ENCODE data around the gene TENT4A.

Gene TENT4A

DNA sequence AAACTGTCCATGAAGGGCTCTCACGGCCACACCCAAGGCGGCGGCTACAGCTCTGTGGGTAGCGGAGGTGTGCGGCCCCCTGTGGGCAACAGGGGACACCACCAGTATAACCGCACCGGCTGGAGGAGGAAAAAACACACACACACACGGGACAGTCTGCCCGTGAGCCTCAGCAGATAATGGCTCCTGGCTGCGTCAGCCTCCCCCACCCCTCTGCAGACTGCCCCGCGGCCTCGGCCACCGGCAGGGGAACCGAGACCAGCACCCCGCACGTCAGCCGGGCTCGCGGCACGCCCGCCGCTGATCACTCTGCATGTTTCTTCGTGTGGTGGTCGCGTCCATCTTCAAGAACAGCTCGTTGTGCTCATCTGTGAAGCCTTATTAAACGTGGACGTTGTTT is 41.5 kb downstream of the TENT4A start:
- TF ChIP-seq, protein P1, sequence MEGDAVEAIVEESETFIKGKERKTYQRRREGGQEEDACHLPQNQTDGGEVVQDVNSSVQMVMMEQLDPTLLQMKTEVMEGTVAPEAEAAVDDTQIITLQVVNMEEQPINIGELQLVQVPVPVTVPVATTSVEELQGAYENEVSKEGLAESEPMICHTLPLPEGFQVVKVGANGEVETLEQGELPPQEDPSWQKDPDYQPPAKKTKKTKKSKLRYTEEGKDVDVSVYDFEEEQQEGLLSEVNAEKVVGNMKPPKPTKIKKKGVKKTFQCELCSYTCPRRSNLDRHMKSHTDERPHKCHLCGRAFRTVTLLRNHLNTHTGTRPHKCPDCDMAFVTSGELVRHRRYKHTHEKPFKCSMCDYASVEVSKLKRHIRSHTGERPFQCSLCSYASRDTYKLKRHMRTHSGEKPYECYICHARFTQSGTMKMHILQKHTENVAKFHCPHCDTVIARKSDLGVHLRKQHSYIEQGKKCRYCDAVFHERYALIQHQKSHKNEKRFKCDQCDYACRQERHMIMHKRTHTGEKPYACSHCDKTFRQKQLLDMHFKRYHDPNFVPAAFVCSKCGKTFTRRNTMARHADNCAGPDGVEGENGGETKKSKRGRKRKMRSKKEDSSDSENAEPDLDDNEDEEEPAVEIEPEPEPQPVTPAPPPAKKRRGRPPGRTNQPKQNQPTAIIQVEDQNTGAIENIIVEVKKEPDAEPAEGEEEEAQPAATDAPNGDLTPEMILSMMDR (IDR thresholded peaks at IDR 0.05; ENCODE audit: low read depth, low read length, missing control alignments) = no peak
- H3K4me3 ChIP-seq (ENCODE audit: low read depth, low read length) = no peak overlapping the region
- no peak for DNase-seq (ENCODE audit: low read depth)

DNA sequence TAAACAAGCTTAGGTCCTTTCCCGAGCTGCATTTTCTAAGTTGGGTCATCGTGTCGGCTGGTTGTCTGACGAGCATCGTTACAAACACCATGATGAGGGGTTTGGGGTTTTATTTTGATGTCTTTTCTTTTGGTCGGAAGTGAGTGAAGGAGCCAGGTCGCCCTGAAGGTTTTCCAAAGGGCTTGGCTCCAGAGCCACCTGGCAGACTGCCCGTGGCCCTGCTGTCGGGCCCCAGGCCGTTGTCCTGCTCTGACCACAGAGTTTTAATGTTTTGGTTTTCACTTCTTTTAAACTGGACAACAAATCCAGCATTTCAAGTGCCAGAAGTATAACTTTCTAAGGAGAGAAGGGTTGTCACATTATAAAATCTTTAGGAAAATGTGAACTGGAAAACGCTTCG is 42.3 kb downstream of the TENT4A start:
- DNase-seq (ENCODE audit: low read depth) = no peak
- TF ChIP-seq, protein P1 (IDR thresholded peaks at IDR 0.05; ENCODE audit: low read depth, low read length, missing control alignments) = no peak
- no peak overlapping the region for H3K4me3 ChIP-seq (ENCODE audit: low read depth, low read length)

DNA sequence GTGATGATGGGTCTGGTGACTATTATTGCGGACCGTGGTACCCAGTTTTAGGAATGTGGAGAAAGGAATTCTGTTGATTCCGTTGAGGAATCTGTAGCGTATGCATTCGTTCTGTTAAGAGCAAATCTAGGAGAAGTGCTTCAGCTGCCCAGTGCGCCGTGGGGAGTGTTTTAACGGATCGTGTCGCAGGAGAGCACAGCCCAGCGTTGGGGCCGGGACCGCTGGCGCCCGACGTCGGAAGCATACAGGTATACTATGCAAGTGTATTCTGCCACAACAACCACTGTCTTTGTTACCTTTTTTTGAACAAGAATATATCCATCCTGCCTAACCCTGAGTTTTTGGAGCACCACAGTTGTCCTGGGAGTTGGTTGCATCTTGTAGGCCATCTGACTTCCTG is 42.7 kb downstream of the TENT4A start:
- TF ChIP-seq, protein P1 (IDR thresholded peaks at IDR 0.05; ENCODE audit: low read depth, low read length, missing control alignments) = no peak
- H3K4me3 ChIP-seq (ENCODE audit: low read depth, low read length) = no peak overlapping the region
- DNase-seq (ENCODE audit: low read depth) = no peak

DNA sequence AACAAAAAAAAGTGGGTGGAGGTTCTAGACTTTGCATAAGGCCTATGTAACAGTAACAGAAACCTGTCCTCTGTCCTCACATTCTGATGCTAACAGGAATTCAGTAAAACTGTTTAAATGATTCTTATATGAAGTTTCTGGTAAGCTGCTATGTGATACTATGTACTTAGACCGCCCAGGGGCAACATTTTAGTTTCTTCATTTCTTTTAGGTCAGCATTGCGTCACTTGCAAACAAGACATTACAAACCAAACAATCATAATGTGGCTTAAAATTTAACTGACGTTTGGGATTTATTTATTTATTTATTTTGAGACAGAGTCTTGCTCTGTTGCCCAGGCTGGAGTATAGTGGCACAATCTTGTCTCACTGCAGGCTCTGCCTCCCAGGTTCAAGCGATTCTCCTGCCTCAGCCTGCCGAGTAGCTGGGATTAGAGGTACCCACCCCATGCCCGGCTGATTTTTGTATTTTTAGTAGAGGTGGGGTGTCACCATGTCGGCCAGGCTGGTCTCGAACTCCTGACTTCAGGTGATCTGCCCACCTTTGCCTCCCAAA is 44.3 kb downstream of the TENT4A start:
- no peak for DNase-seq (ENCODE audit: low read depth)
- H3K4me3 ChIP-seq (ENCODE audit: low read depth, low read length) = no peak overlapping the region
- TF ChIP-seq, protein P1 (IDR thresholded peaks at IDR 0.05; ENCODE audit: low read depth, low read length, missing control alignments) = no peak

DNA sequence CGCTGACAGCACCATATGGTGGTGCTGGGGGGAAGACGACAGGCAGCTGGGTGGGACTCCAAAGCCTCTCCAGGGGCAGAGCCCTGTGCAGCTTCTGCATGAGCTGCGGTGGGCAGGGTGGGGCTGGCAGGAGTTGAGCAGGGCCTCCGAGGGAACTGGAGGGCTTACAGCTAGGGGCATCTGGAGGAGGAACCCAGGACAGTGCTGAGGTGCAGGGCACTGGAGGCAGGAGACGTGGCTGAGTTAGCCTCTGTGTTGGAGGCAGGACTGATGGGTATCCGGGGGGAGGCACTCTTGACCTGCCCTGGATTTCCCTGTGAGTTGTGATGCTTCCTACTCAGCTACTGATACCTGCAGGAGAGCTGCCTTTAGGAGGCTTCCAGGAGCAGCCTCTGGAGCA is 45.0 kb downstream of the TENT4A start:
- TF ChIP-seq, protein P1 (IDR thresholded peaks at IDR 0.05; ENCODE audit: low read depth, low read length, missing control alignments) = no peak
- DNase-seq (ENCODE audit: low read depth) = no peak
- no peak overlapping the region for H3K4me3 ChIP-seq (ENCODE audit: low read depth, low read length)

DNA sequence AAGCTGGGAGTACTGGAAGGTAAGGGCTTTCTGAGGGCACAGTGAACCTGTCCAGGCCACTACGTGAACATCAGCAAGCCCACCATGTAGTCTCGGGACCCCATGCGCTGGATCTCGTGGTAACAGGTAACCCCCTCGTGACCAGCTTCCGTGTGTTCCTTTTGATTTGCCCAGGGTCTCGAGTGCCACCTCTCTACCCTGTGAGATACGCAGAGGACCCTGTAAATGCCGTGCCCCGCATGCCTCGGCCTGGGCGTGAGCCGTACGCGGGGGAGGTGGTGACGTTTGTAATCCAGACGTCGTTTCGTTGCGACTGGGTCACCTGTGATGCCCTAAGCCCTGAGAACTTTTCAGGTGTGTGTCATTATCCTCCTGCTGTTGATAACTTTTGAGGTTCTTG is 45.5 kb downstream of the TENT4A start:
- TF ChIP-seq, protein P1 (IDR thresholded peaks at IDR 0.05; ENCODE audit: low read depth, low read length, missing control alignments) = no peak
- H3K4me3 ChIP-seq (ENCODE audit: low read depth, low read length) = no peak overlapping the region
- no peak for DNase-seq (ENCODE audit: low read depth)

DNA sequence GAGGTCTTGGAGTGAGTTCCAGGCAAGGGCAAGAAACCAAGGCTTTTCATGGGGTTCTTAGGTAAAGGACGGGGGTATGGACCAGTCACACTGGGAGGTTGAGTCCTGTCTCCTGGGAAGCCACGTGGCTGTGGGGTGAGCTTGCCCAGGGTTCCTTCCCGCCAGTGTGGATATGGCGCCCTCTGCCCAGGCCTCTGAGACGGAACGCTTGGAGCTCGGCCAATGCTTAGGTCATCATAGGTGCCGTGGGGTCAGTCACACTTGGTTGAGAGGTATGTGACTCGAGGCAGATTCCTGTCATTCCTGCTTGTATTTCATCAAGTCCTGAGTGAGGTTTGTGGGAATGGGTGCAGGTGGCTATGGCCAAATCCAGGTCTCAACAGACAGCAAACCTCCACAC is 46.2 kb downstream of the TENT4A start:
- TF ChIP-seq, protein P1 (IDR thresholded peaks at IDR 0.05; ENCODE audit: low read depth, low read length, missing control alignments) = no peak
- DNase-seq (ENCODE audit: low read depth) = no peak
- no peak overlapping the region for H3K4me3 ChIP-seq (ENCODE audit: low read depth, low read length)
